GM21576 (cell line): ENCODE results near the gene TMBIM4.

Source experiments
- ATAC-seq: cut with Tn5 transposase; IDR thresholded peaks from one replicate; pipeline ENCODE4 v1.9.1; 2021; ENCODE audit warnings: mild to moderate bottlenecking, moderate library complexity; ENCODE audit not compliant: unreplicated experiment

The TMBIM4 gene

GRCh38 chr12:66142826-66143225 is 27.0 kb downstream of the TMBIM4 start:
- no peak for ATAC-seq

GRCh38 chr12:66141299-66141698 is 28.5 kb downstream of the TMBIM4 start:
- ATAC-seq: no peak

- ATAC-seq: no peak
Observed at GRCh38 chr12:66140731-66141130, 29.1 kb downstream of the TMBIM4 start.

GRCh38 chr12:66139328-66139727 is 30.5 kb downstream of the TMBIM4 start:
- ATAC-seq: no peak

GRCh38 chr12:66137937-66138336 is 31.9 kb downstream of the TMBIM4 start:
- ATAC-seq: no peak

GRCh38 chr12:66132408-66132807 is 37.4 kb downstream of the TMBIM4 start:
- ATAC-seq: no peak

GRCh38 chr12:66131067-66131688 is 38.6 kb downstream of the TMBIM4 start:
- ATAC-seq: no peak

- ATAC-seq: peak; percentile 98
Observed at GRCh38 chr12:66130267-66131066, 39.3 kb downstream of the TMBIM4 start, which contains the start of gene LLPH. TSS of gene LLPH (minus strand) at chr12:66130750. CDS start at chr12:66129106, 1,644 bp downstream.

- peak; percentile 10 for ATAC-seq
Observed at GRCh38 chr12:66129934-66130266, 39.9 kb downstream of the TMBIM4 start.

- no peak for ATAC-seq
Observed at GRCh38 chr12:66127650-66128049, 42.1 kb downstream of the TMBIM4 start.

GRCh38 chr12:66120477-66120876 is 49.3 kb downstream of the TMBIM4 start:
- ATAC-seq: no peak

GRCh38 chr12:66119870-66120241 is 49.9 kb downstream of the TMBIM4 start:
- peak; percentile 67 for ATAC-seq

GRCh38 chr12:66119229-66119869 is 50.4 kb downstream of the TMBIM4 start:
- no peak for ATAC-seq

- ATAC-seq: no peak
Observed at GRCh38 chr12:66118240-66118891, 51.4 kb downstream of the TMBIM4 start.

GRCh38 chr12:66117242-66117641 is 52.6 kb downstream of the TMBIM4 start:
- ATAC-seq: no peak

- no peak for ATAC-seq
Observed at GRCh38 chr12:66115071-66115600, 54.7 kb downstream of the TMBIM4 start.

GRCh38 chr12:66113471-66113870 is 56.3 kb downstream of the TMBIM4 start:
- ATAC-seq: no peak

GRCh38 chr12:66111605-66112004 is 58.2 kb downstream of the TMBIM4 start:
- ATAC-seq: no peak

- no peak for ATAC-seq
Observed at GRCh38 chr12:66109056-66109455, 60.7 kb downstream of the TMBIM4 start.

GRCh38 chr12:66108386-66108785 is 61.4 kb downstream of the TMBIM4 start:
- no peak for ATAC-seq

- peak; percentile 97 for ATAC-seq
Observed at GRCh38 chr12:66107451-66107915, 62.3 kb downstream of the TMBIM4 start.
